ENCODE data around the gene NXNL1.

- no peak for TF ChIP-seq CTCF (conservative IDR thresholded peaks at IDR 0.05 in 1 of 2, IDR thresholded peaks at IDR 0.05 in 1 of 2; ENCODE audit: low read depth in 1 of 2, low read length in 2 of 2)
- TF ChIP-seq EZH2 (IDR thresholded peaks at IDR 0.05; ENCODE audit: low read length, missing control alignments), result no peak
These were observed 21.3 kb upstream of the NXNL1 start for GRCh38 chr19:17481986-17482385.

Measured in fibroblast of lung (primary cell).